Activated effector memory CD4-positive, alpha-beta T cell treated with anti-CD3 and anti-CD28 coated beads, Interleukin-2, amount 50 U/mL, for 16 hours (primary cell): ENCODE data around the gene ITPRIPL2.

Experiments used
- DNase-seq: peaks from one replicate; pipeline ENCODE4 v3.0.0-alpha.2; 2020

The ITPRIPL2 gene

DNA sequence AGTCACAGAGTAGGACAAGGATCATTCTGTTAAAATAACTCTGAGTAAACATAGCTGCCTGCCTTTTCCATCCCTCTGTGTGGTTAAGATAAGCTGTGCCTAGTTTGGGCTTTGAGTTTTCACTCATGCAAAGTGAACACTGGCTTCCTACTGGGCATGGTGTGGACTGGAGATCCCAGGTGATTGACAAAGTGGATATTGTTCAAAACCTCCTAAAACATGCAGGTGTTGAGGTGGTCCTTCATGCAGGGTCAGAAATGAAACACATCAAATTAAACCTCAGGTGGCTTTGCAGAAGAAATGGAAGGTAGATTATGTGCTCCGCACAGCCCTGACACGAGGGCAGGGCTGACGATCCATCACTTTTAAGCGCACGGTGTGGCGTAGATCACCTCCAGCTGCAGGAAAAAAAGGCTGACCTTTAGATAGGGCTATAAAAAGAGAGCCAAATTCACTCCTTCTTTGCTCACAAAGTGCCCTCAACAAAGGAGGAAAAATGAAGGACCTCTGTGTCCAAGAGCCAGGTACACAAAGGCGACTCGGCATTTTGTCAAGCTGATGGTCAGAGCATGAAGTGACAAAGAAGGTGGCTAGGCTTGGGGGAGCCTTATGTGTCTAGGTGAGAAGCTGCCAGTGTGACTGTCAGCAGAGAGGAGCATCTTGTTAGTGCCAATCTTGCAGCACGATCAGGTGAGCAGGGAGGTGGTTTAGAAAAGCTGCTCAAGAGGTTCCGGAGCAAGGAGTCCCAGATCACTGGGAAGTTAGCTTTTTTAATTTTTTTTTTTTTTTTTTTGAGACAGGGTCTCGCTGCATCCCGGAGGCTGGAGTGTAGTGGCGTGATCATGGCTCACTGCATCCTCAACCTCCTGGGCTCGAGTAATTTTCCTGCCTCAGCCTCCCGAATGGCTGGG is 19.9 kb upstream of the ITPRIPL2 start:
- no peak for DNase-seq

GRCh38 chr16:19094542-19095365 is 19.0 kb upstream of the ITPRIPL2 start:
- no peak for DNase-seq

GRCh38 chr16:19095654-19096053 is 18.1 kb upstream of the ITPRIPL2 start:
- no peak for DNase-seq

DNA sequence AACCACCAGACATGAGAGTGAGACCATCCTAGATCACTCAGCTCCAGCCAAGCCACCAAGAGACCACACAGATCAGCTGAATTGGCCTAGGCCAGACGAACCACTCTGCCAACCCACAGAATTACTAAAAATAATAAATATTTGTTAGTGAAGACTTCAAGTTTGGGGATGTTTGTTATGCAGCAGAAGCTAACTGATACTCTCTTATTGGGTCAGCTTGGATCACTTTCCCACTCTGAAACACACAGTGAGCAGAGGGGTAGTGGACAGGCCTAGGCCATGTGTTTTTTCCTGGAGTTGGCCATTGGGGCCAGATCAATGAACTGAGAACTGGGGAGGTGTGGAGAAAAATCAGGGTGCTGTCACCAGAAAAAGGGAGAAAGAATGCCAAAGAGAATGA is 15.6 kb upstream of the ITPRIPL2 start:
- DNase-seq = no peak

- no peak for DNase-seq
Measured at GRCh38 chr16:19102187-19102872, 11.4 kb upstream of the ITPRIPL2 start.

GRCh38 chr16:19104607-19105006 is 9.2 kb upstream of the ITPRIPL2 start:
- no peak for DNase-seq

GRCh38 chr16:19105131-19105530 is 8.6 kb upstream of the ITPRIPL2 start:
- no peak for DNase-seq

DNA sequence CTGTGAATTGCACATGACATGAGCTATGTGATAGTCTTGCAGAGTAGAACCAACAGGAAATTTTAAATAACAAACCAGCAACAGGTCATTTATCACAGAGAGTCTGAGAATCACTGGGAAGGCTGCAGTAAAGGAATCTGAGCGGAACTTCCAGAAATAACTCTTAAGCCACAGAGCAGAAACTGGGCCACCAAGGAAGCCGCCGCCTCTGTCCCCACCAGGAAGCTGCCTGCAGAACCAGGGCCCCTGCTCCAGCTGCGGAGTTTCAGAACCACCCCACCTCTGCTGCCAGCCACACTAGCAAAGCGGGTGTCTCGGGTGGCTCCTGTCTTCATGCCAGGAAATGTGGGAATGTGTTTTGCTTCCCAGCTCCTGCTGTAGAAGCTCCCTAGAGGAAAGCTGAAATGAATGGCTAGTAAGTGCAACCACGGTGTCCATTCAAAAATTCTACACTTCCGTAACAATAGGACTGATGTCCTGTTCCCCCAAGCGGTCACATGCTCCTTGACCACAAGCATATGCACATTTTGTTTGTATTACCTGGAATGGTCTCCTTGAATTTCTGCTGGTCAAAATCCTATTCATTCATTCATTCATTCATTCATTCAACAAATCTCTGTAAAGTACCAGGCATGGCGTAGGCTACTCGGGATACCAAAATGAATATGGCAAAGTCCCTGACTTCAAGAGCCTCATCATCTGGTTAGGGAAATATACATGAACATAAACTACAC is 7.7 kb upstream of the ITPRIPL2 start:
- no peak for DNase-seq

DNA sequence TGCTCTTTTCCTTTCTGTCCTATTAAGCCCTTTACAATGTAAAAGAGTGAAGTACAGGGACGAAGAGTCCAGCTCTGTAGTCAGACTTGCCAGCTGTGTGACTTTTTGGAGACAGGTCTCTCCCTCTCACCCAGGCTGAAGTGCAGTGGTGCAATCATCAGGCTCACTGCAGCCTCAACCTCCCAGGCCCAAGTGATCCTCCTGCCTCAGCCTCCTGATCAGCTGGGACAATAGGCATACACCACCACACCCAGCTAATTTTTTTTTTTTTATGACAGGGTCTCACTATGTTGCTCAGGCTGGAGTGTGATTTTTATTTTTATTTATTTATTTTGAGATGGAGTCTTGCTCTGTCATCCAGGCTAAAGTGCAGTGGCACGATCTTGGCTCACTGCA is 7.1 kb upstream of the ITPRIPL2 start:
- no peak for DNase-seq

DNA sequence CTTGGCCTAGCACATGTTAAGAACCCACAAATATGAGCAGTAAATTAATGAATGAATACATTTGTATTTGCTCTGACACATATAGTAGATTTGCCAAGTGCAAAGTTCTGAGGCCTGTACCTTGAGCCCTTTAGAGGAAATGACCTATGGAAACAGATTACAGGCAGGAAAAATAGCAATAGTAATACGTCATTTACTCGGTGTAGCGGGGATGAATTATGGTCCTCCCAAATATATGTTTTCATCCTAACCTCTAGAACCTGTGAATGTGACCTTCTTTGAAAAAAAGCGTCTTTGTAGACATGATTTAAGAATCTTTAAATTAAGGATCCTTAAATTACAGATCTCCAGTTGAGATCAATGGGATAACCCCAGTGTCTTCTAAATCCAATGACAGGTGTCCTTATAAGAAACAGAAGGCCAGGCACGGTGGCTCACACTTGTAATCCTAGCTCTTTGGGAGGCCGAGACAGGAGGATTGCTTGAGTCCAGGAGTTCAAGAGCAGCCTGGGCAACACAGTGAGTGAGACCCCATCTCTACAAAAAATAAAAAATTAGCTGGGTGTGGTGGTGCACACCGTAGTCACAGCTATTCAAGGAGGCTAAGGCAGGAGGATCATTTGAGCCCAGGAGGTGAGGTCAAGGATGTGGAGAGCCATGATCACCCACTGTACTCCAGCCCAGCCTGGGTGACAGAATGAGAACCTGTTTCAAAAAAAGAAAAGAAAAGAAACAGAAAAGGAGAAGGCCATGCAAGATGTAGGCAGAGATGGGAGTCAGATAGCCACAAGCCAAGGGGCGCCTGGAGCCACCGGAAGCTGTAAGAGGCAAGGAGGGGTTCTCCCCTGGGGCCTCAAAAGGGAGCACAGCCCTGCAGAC is 5.1 kb upstream of the ITPRIPL2 start:
- no peak for DNase-seq

- DNase-seq = no peak
Measured at GRCh38 chr16:19109288-19109664, 4.5 kb upstream of the ITPRIPL2 start.

DNA sequence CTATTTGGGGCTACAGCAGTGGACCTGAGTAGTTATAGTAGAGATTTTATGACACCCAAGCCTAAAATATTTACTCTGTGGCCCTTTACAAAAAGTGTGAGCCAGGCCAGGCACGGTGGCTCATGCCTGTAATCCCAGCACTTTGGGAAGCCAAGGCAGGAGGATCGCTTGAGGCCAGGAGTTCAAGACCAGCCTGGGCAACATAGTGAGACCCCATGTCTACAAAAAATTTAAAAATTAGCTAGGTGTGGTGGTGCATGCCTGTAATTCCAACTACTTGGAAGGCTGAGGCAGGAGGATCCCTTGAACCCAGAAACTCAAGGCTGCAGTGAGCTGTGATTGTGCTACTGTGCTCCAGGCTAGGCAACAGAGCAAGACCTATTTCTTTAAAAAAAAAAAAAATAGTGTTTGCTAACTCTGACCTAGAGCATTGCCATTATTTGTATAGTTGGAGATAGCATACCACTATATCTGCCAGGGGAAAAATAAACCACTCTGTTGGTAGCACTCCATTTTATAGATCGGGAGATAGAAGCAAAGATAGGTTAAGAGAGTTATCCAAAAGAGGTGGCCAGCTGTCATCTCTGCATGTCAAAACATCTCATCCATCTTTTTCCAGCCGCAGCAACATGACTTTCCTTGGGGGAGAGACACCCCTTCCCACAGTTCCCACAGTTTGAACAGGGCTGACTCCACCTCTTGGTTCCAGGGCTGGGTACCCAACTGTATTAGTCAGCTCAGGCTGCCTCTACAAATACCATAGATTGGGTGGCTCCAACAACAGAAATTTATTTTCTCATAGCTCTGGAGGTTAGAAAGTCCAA is 3.0 kb upstream of the ITPRIPL2 start:
- no peak for DNase-seq

- DNase-seq = no peak
Measured at GRCh38 chr16:19112099-19112407, 1.7 kb upstream of the ITPRIPL2 start.

GRCh38 chr16:19114359-19115147 is 789 bp downstream of the ITPRIPL2 start:
- DNase-seq = no peak

- DNase-seq = no peak
Measured at GRCh38 chr16:19115148-19116021, 1.6 kb downstream of the ITPRIPL2 start.

DNA sequence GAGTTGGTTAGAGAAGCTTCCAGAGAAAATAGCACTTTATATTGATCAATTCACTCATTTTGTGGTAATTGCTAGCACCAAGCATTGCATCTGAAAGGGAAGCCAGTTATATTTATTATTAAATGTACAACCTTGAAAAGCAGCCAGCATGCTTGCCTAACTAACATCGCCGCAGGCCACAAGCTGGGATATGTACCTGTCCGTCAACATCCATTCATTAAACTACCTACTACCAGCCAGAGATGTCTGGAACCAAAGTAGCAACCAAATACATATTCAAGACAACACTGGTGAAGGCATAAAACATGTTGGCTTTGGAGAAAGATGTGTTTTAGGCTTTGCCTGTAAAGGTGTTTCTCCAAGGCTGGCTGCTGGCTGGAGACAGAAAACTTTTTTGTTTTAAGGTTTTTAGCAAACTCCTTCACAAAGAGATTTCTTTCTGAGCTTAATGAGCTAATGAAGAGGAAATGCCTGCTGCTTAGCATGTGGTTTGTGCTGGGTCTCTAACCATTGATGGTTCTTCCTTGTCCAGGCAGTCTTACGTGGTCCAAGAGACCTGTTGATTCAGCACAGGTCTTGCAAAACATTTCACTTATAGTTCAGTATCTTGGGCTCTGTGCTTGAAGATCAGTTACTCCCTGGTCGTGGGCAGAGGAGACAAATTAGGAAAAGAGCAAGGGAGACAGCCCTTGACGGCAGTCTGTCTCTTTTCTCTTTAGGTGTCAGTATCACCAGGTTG is 3.1 kb downstream of the ITPRIPL2 start:
- DNase-seq = no peak

DNA sequence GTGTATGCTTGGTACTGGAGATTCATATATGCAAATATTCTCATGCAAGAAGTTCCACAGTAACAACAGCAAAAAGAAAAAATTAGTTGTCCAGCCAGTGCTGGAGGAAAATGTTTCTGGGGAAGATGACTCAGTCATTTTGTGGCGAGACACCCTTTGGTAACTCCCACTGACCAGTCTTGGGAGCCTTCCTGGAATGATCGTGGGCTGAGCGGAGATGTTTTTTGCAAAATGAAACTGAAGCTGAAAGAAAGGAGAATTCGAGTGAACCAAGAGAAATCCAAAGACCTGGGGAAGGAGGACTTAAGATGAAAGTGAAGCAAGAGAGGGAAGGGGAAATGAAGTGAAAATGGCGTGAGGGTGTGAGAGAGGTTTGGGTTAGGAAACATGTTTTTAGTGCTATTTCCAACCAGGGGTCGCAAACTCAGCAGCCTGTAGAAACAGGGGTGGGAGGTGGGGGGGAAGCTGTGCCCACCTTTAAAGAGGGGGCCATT is 5.2 kb downstream of the ITPRIPL2 start:
- DNase-seq = peak; percentile 66

DNA sequence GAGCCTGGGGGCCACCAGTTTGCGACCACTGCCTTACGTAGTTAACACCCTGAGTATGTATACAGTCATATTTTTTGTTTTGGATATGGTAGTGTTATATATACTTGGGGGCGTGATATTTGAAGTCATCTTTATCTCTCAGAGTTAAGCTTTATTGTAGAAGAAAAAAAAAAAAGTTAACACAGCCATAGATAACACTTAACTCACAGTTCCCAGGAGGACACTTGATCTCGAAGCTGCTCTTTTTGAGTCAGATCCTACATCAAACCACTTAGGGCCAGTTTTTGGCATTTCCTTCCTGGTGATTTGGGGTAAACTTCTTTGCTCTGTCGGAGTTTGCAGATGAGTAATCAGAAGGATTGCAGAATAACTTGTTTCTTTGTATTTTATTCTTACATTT is 5.8 kb downstream of the ITPRIPL2 start:
- DNase-seq = no peak
